Subcutaneous adipose tissue (tissue), 4 donors: Measurements from ENCODE around the gene DAB2IP. TPM values are rescaled to one million over a fixed set of nuclear protein-coding genes. Genes with fewer than 3 reads are reported as not detected.

Experiments
- CTCF ChIP-seq: fragments of 450-650 bp; IDR thresholded peaks from one replicate; pipeline ENCODE4 v1.5.1; 2016; ENCODE audit warnings: low read depth, mild to moderate bottlenecking, control low read depth, antibody characterized with exemption, moderate library complexity
- total RNA-seq, 4 donors: library from RNA; depleted of rRNA; stranded (reverse); fragments of >200 nt; gene quantifications; one replicate each; pipeline ENCODE4 v1.1.0, GENCODE V29; 2016

DAB2IP gene
- total RNA-seq, 4 donors from 2014 or later: 6.3 to 57.5 (median 32.8) TPM

GRCh38 chr9:121727295-121728020 is 76.0 kb downstream of the DAB2IP start:
- TF ChIP-seq CTCF: no peak

- TF ChIP-seq CTCF: no peak
These were observed 77.5 kb downstream of the DAB2IP start for GRCh38 chr9:121728916-121729315.

GRCh38 chr9:121729769-121730562 is 78.5 kb downstream of the DAB2IP start:
- no peak for TF ChIP-seq CTCF

GRCh38 chr9:121731090-121731489 is 79.7 kb downstream of the DAB2IP start:
- TF ChIP-seq CTCF: no peak

GRCh38 chr9:121731919-121732318 is 80.5 kb downstream of the DAB2IP start:
- TF ChIP-seq CTCF: no peak

GRCh38 chr9:121732389-121732788 is 81.0 kb downstream of the DAB2IP start:
- no peak for TF ChIP-seq CTCF

GRCh38 chr9:121732886-121733285 is 81.5 kb downstream of the DAB2IP start:
- TF ChIP-seq CTCF: no peak
